Rectal smooth muscle tissue (tissue), 1 donor: ENCODE data around the gene SLC38A4.

Experiments
- H3K27ac ChIP-seq: one replicate; pipeline ENCODE4 v1.7.0; 2013; ENCODE audit warnings: low read depth, low read length, inconsistent platforms
- H3K27me3 ChIP-seq: one replicate; pipeline ENCODE4 v1.7.0; 2013; ENCODE audit warnings: low read length; ENCODE audit not compliant: control insufficient read depth, insufficient read depth
- H3K36me3 ChIP-seq: one replicate; pipeline ENCODE4 v1.7.0; 2013; ENCODE audit warnings: low read length; ENCODE audit not compliant: control insufficient read depth, insufficient read depth
- H3K4me1 ChIP-seq: one replicate; pipeline ENCODE4 v1.7.0; 2013; ENCODE audit warnings: low read length; ENCODE audit not compliant: control insufficient read depth, insufficient read depth
- H3K4me3 ChIP-seq: one replicate; pipeline ENCODE4 v1.7.0; 2013; ENCODE audit warnings: low read length
- H3K9ac ChIP-seq: one replicate; pipeline ENCODE4 v1.7.0; 2013; ENCODE audit warnings: low read length

SLC38A4 gene

GRCh38 chr12:46808317-46808716, 17.5 kb downstream of the SLC38A4 start:
- H3K36me3 ChIP-seq = no peaks in the 10 kb centered on the region
- no peaks in the 10 kb centered on the region for H3K27me3 ChIP-seq
- H3K27ac ChIP-seq = no peak overlapping the region
- H3K4me1 ChIP-seq = no peaks in the 10 kb centered on the region
- H3K9ac ChIP-seq = no peak overlapping the region
- H3K4me3 ChIP-seq = no peak overlapping the region

- no peak overlapping the region for H3K4me3 ChIP-seq
- no peaks in the 10 kb centered on the region for H3K36me3 ChIP-seq
- H3K27me3 ChIP-seq = no peaks in the 10 kb centered on the region
- H3K4me1 ChIP-seq = no peaks in the 10 kb centered on the region
- no peak overlapping the region for H3K27ac ChIP-seq
- no peak overlapping the region for H3K9ac ChIP-seq
Observed at GRCh38 chr12:46804054-46804453, 21.7 kb downstream of the SLC38A4 start.

- no peaks in the 10 kb centered on the region for H3K4me1 ChIP-seq
- H3K27me3 ChIP-seq = no peaks in the 10 kb centered on the region
- no peaks in the 10 kb centered on the region for H3K36me3 ChIP-seq
- no peak overlapping the region for H3K9ac ChIP-seq
- no peak overlapping the region for H3K27ac ChIP-seq
- no peak overlapping the region for H3K4me3 ChIP-seq
Observed at GRCh38 chr12:46803517-46803916, 22.3 kb downstream of the SLC38A4 start.

DNA sequence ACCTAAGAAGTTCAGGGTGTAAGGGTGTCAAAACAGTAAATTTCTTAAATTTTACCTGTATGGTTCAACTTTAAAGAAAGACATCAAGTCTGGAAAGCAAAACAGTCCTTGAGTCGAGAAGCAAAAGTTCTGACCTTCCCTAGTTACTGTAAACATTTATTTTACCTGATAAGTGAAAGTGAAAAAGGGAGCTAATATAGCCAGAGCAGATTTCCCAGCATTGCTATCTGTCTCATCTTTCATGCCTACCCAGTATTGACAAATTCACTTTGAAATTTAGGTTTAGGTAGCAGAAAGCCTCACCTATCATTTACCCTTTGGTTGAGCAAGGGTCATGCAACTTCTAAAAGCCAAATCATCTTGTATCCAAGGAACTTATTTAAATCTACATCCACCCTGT, 24.5 kb downstream of the SLC38A4 start:
- no peaks in the 10 kb centered on the region for H3K27me3 ChIP-seq
- H3K36me3 ChIP-seq = no peaks in the 10 kb centered on the region
- no peaks in the 10 kb centered on the region for H3K4me1 ChIP-seq
- H3K4me3 ChIP-seq = no peak overlapping the region
- no peak overlapping the region for H3K9ac ChIP-seq
- no peak overlapping the region for H3K27ac ChIP-seq

DNA sequence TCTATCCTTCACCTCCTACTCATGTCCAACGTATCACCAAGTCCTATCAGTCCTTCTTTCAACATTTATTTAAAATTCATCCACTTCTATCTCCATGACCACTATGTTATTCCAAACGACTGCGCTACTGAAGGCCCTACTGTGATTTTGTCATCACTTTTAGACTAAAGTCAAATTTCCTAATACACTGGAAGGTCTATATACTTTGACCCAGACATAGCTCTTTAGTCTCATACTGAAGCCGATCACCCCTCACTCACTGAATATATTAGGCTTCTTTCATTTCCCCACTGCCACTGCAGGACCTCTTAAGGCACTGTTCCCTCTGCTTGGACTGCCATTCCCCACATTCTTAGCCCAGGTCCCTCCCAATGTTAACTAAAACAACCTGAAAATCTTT, 25.6 kb downstream of the SLC38A4 start:
- H3K9ac ChIP-seq = no peak overlapping the region
- no peak overlapping the region for H3K4me3 ChIP-seq
- H3K36me3 ChIP-seq = no peaks in the 10 kb centered on the region
- H3K4me1 ChIP-seq = no peaks in the 10 kb centered on the region
- H3K27ac ChIP-seq = no peak overlapping the region
- H3K27me3 ChIP-seq = no peaks in the 10 kb centered on the region

DNA sequence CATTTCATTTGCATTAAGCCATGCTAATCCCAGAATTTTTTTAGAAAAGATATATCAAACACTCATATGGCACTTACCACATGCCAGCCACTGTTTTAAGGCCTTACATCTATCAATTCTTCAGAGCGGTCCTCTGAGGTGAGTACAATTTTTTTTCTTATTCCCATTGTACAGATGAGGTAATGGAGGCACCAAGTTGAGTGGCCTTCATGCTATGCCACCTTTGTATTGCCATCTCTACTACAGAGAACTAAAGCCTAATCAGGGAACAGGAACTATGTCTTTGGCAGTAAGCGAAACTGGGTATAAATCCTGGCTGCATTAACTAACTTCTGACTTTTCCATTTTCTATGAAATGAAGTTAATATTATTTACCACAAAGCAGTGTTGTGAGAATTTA, 27.1 kb downstream of the SLC38A4 start:
- Histone ChIP-seq H3K27ac (no peak overlapping the region), H3K9ac (no peak overlapping the region), H3K36me3 (no peaks in the 10 kb centered on the region), H3K4me3 (no peak overlapping the region), H3K27me3 (no peaks in the 10 kb centered on the region), H3K4me1 (no peaks in the 10 kb centered on the region)

DNA sequence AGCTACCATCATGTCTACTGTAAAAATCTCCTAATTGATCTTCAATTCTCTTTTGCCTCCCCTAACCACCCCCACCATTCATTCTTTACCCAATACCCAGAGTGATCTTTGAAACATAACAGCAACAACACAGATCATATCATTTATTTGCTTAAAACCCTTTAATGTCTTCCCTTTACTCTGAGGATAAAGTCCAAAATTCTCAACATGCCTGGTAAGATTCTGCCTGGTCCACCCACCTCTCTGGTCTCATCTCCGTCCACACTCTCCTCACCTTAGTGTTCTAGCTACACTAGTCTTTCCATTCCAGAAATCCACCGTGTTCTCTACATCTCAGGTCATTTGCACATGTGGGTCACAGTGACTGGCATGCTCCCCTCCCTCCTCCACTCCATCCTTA, 27.7 kb downstream of the SLC38A4 start:
- Histone ChIP-seq H3K4me1 (no peaks in the 10 kb centered on the region), H3K9ac (no peak overlapping the region), H3K36me3 (no peaks in the 10 kb centered on the region), H3K4me3 (no peak overlapping the region), H3K27ac (no peak overlapping the region), H3K27me3 (no peaks in the 10 kb centered on the region)

- H3K9ac ChIP-seq = no peak overlapping the region
- H3K4me3 ChIP-seq = no peak overlapping the region
- no peaks in the 10 kb centered on the region for H3K27me3 ChIP-seq
- no peaks in the 10 kb centered on the region for H3K36me3 ChIP-seq
- H3K4me1 ChIP-seq = no peaks in the 10 kb centered on the region
- H3K27ac ChIP-seq = no peak overlapping the region
Observed at GRCh38 chr12:46795988-46796387, 29.8 kb downstream of the SLC38A4 start.

GRCh38 chr12:46794593-46795190, 31.1 kb downstream of the SLC38A4 start:
- no peaks in the 10 kb centered on the region for H3K36me3 ChIP-seq
- H3K27ac ChIP-seq = no peak overlapping the region
- no peak overlapping the region for H3K9ac ChIP-seq
- H3K4me3 ChIP-seq = no peak overlapping the region
- H3K27me3 ChIP-seq = no peaks in the 10 kb centered on the region
- H3K4me1 ChIP-seq = no peaks in the 10 kb centered on the region

- H3K9ac ChIP-seq = no peak overlapping the region
- H3K36me3 ChIP-seq = no peaks in the 10 kb centered on the region
- H3K4me1 ChIP-seq = no peaks in the 10 kb centered on the region
- H3K27ac ChIP-seq = no peak overlapping the region
- H3K4me3 ChIP-seq = no peak overlapping the region
- H3K27me3 ChIP-seq = no peaks in the 10 kb centered on the region
Observed at GRCh38 chr12:46792925-46793324, 32.9 kb downstream of the SLC38A4 start.

- Histone ChIP-seq H3K27me3 (no peaks in the 10 kb centered on the region), H3K36me3 (no peaks in the 10 kb centered on the region), H3K4me1 (no peaks in the 10 kb centered on the region), H3K27ac (no peak overlapping the region), H3K9ac (no peak overlapping the region), H3K4me3 (no peak overlapping the region)
Observed at GRCh38 chr12:46790066-46790465, 35.7 kb downstream of the SLC38A4 start.

GRCh38 chr12:46788072-46788887, 37.5 kb downstream of the SLC38A4 start:
- H3K27ac ChIP-seq = no peak overlapping the region
- H3K27me3 ChIP-seq = no peaks in the 10 kb centered on the region
- no peaks in the 10 kb centered on the region for H3K4me1 ChIP-seq
- no peaks in the 10 kb centered on the region for H3K36me3 ChIP-seq
- H3K4me3 ChIP-seq = no peak overlapping the region
- no peak overlapping the region for H3K9ac ChIP-seq

- H3K36me3 ChIP-seq = no peaks in the 10 kb centered on the region
- H3K27me3 ChIP-seq = no peaks in the 10 kb centered on the region
- H3K27ac ChIP-seq = no peak overlapping the region
- no peak overlapping the region for H3K4me3 ChIP-seq
- H3K4me1 ChIP-seq = no peaks in the 10 kb centered on the region
- H3K9ac ChIP-seq = no peak overlapping the region
Observed at GRCh38 chr12:46787496-46788055, 38.2 kb downstream of the SLC38A4 start.
